ENCODE results near the gene RBM20. TPM values are rescaled to one million over a fixed set of nuclear protein-coding genes. Genes with fewer than 3 reads are reported as not detected.

RBM20 gene
- total RNA-seq, 1 donor from 2014 or later: 0.32 TPM

DNA sequence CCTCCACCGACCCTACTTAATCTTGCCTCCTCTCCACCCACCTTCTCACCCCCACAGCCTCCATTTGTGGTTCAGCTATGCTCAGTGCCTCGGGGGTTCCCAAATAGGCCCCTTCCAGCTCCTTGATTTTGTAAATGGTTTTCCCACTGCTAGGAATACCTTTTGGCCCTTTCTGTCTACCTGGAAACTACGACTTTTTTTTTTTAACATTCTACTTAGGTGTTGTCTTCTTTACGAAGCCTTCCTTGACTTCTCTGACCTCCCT, 200.4 kb downstream of the RBM20 start:
- TF ChIP-seq EZH2phosphoT487 (IDR thresholded peaks at IDR 0.05): no peak
- TF ChIP-seq, protein P1, sequence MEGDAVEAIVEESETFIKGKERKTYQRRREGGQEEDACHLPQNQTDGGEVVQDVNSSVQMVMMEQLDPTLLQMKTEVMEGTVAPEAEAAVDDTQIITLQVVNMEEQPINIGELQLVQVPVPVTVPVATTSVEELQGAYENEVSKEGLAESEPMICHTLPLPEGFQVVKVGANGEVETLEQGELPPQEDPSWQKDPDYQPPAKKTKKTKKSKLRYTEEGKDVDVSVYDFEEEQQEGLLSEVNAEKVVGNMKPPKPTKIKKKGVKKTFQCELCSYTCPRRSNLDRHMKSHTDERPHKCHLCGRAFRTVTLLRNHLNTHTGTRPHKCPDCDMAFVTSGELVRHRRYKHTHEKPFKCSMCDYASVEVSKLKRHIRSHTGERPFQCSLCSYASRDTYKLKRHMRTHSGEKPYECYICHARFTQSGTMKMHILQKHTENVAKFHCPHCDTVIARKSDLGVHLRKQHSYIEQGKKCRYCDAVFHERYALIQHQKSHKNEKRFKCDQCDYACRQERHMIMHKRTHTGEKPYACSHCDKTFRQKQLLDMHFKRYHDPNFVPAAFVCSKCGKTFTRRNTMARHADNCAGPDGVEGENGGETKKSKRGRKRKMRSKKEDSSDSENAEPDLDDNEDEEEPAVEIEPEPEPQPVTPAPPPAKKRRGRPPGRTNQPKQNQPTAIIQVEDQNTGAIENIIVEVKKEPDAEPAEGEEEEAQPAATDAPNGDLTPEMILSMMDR (IDR thresholded peaks at IDR 0.05): no peak

DNA sequence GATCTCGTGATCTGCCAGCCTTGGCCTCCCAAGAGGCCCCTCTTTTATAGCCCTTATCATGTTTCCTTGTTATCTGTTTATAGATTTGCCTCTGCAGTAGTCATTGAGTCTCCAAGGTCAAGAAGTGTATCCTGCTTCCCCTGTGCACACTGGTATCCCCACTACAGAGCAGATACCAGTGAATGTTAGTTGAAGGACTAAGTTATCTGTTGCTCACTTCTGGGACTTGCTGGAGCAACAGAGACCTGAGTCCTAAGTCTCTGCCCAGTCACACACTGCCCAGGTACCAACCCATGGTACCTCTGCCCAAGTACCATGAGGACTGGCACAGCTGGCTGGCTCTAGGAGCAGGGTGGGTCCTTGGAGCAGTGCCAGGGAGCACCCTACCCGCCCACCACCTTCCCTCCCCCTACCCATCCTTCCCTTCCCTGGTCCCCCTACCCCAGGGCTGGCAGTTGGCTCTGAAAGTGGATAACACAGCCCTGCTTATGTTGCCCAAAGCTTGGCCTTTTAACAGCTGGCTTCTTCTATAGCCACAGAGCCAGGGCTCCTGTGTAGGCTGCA, 201.1 kb downstream of the RBM20 start:
- no peaks in the 10 kb centered on the region for H3K9me3 ChIP-seq (ENCODE audit: low read depth)
- H3K4me1 ChIP-seq: peaks cover 6% of the 10 kb centered on the region
- H3K4me3 Mint-ChIP-seq: no peak overlapping the region
- DNase-seq (ENCODE audit: low spot score): no peak
- no peaks in the 10 kb centered on the region for H3F3A ChIP-seq (ENCODE audit: low read depth)
- no peak overlapping the region for H2AFZ ChIP-seq (replicated peaks)
- H3K79me2 ChIP-seq (ENCODE audit: low read depth): no peaks in the 10 kb centered on the region
- H3K4me2 ChIP-seq: no peak overlapping the region
- H4K20me1 ChIP-seq (ENCODE audit: low read depth): no peaks in the 10 kb centered on the region
- H3K27ac Mint-ChIP-seq: peak overlapping the region; percentile 47
- H3K27me3 ChIP-seq: no peaks in the 10 kb centered on the region
- no peaks in the 10 kb centered on the region for H3K36me3 Mint-ChIP-seq
- H3K9me3 Mint-ChIP-seq: no peaks in the 10 kb centered on the region
- no peak overlapping the region for H3K4me3 ChIP-seq
- no peaks in the 10 kb centered on the region for H3K36me3 ChIP-seq
- peaks cover 29% of the 10 kb centered on the region for H3K4me1 Mint-ChIP-seq
- TF ChIP-seq EZH2phosphoT487 (IDR thresholded peaks at IDR 0.05) (no peak), EZH2 (IDR thresholded peaks at IDR 0.05) (no peak)
- TF ChIP-seq, protein P1 (IDR thresholded peaks at IDR 0.05): no peak
- H3K27me3 Mint-ChIP-seq (ENCODE audit: insufficient read depth, low read depth): peaks cover 6% of the 10 kb centered on the region
- no peak overlapping the region for H3K27ac ChIP-seq
- H3K9ac ChIP-seq: no peak overlapping the region

More for the DNA sequence above, 200.4 kb downstream of the RBM20 start:
- no peaks in the 10 kb centered on the region for H3K36me3 ChIP-seq
- peaks cover 6% of the 10 kb centered on the region for H3K27me3 Mint-ChIP-seq (ENCODE audit: insufficient read depth, low read depth)
- no peak overlapping the region for H3K4me3 Mint-ChIP-seq
- no peaks in the 10 kb centered on the region for H3K79me2 ChIP-seq (ENCODE audit: low read depth)
- no peaks in the 10 kb centered on the region for H3K27me3 ChIP-seq
- peaks cover 29% of the 10 kb centered on the region for H3K4me1 Mint-ChIP-seq
- H3K4me1 ChIP-seq: peaks cover 6% of the 10 kb centered on the region
- H3K9ac ChIP-seq: no peak overlapping the region
- no peak overlapping the region for H3K4me3 ChIP-seq
- no peak overlapping the region for H3K27ac Mint-ChIP-seq
- no peaks in the 10 kb centered on the region for H3F3A ChIP-seq (ENCODE audit: low read depth)
- H2AFZ ChIP-seq (replicated peaks): no peak overlapping the region
- no peak overlapping the region for H3K27ac ChIP-seq
- DNase-seq (ENCODE audit: low spot score): no peak
- no peaks in the 10 kb centered on the region for H4K20me1 ChIP-seq (ENCODE audit: low read depth)
- no peaks in the 10 kb centered on the region for H3K9me3 ChIP-seq (ENCODE audit: low read depth)
- no peak overlapping the region for H3K4me2 ChIP-seq
- no peaks in the 10 kb centered on the region for H3K36me3 Mint-ChIP-seq
- no peaks in the 10 kb centered on the region for H3K9me3 Mint-ChIP-seq

DNA sequence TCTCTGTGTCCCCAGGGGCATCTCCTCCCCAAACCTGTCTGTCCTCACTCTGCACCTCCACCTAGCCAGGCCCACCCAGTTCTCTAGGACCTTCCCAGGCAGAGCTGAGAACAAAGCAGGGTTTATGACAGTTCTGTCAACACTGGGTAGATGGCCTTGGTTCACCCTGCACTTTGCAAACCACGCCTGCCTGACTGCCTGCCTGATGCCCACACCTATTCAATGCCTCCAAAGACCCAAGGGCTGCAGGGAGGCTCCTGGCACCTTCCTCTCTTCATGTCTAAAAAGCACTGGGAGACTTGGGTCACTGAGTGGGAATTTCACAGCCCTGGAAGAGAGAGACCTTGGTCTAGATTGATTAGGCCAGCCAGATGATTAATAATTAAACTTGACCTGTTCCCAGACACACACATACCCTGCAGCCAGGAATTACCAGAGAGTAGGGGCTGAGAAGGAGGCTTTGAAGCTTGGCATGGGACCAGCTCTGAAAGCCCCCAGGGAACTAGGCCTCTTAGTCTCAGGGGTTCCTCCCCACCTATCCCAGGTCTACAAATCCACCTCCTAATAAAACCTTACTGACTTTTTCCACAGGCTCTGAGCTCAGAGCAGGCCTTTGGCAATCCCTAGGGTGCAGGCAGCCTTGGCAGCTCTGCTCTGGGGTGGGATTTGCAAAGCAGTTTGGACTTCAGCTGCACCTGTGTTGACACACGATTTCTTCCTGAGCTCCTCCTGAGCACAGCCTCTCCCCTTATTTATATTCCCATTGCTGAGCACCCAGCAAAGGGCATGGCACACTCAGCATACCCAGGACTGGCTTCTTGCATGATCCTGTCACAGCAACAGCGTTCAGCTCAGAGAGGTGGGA, 201.9 kb downstream of the RBM20 start:
- Histone ChIP-seq H3K27ac (no peak overlapping the region), H3K4me2 (no peak overlapping the region), H3K79me2 (ENCODE audit: low read depth) (no peaks in the 10 kb centered on the region), H3K4me1 (peaks cover 6% of the 10 kb centered on the region), H3K36me3 (no peaks in the 10 kb centered on the region), H3K4me3 (no peak overlapping the region), H2AFZ (replicated peaks) (no peak overlapping the region), H3K27me3 (no peaks in the 10 kb centered on the region), H3K9me3 (ENCODE audit: low read depth) (no peaks in the 10 kb centered on the region), H4K20me1 (ENCODE audit: low read depth) (no peaks in the 10 kb centered on the region), H3K9ac (no peak overlapping the region), H3F3A (ENCODE audit: low read depth) (no peaks in the 10 kb centered on the region)
- H3K4me3 Mint-ChIP-seq: no peak overlapping the region
- H3K27ac Mint-ChIP-seq: peak overlapping the region; percentile 64
- H3K9me3 Mint-ChIP-seq: no peaks in the 10 kb centered on the region
- peaks cover 31% of the 10 kb centered on the region for H3K4me1 Mint-ChIP-seq
- TF ChIP-seq EZH2 (IDR thresholded peaks at IDR 0.05): no peak
- no peak for TF ChIP-seq EZH2phosphoT487 (IDR thresholded peaks at IDR 0.05)
- TF ChIP-seq, protein P1 (IDR thresholded peaks at IDR 0.05): no peak
- H3K27me3 Mint-ChIP-seq (ENCODE audit: insufficient read depth, low read depth): peaks cover 6% of the 10 kb centered on the region
- H3K36me3 Mint-ChIP-seq: no peaks in the 10 kb centered on the region
- no peak for DNase-seq (ENCODE audit: low spot score)

All from neural progenitor cell (in vitro differentiated cells).